HG03064 (cell line): ENCODE data around the gene SCN2B.

ENCODE experiments used
- ATAC-seq: cut with Tn5 transposase; IDR thresholded peaks from one replicate; pipeline ENCODE4 v1.9.1; 2021; ENCODE audit warnings: low read depth; ENCODE audit not compliant: unreplicated experiment

SCN2B gene

DNA sequence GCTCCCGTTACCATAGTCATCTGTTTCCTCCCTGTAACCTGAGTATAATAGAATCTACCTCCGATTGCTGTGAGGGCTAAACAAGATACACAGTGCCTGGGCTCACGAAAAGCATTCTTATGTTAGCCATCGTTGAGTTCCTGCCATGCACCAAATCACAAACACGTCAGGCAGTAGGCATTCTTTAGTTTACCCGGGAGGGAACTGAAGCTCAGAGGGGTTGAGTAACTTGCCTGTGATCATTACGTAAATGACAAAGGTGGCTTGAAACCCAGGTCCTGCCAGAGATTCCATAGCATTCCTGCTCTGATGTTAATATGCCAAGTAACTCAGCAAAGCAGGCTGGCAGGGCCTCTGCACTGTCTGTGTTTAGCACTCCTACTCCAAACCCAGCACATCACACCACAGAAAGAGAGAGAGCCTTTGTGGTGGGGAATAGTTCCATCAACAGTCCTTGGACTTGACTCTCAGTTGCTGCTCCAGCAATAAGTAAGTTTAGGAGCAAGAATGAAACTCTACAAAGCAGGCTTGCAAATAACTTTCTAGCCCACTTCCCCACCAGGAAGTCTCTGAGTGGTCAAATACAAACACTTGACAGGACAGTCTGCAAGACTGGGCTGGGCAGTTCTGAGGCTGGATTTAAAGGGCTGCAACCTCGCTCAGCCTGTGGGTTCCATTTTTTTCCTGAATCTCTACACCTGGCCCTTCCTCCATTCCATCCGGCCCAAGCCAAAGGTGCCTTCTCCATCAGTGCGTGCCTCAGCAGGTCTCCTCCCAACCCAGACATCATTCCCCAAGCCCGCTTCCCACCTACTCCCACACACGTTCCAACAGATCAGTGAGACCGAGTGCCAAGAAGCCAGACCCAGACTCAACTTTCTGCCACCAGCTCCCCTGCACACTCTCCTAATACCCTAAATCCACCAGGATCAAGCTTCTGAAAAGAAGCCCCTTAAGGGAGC lies 1.1 kb downstream of the SCN2B start:
- no peak for ATAC-seq

DNA sequence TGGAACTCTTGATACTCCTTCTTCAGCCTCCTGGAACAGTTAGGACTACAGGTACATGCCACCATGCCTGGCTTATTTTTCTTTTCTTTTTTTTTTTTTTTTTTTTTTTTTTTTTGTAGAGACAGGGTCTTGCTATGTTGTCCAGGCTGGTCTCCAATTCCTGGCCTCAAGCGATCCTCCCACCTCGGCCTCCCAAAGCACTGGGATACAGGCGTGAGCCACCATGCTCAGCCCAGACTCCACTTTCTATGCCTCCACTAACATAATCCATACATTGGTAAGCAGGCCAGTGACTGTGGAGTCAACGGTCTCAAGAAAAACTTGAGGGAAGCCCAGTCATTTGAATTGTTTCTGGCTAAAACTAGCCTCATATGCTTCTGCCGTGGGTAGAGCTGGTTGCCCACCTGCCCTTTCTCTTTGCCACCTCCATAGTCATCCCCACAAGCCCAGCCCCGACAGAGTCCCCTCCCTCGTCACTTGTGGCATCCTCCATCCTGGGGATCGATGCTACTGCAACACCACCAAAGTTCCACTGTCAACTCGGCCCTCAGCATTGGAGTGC lies 2.4 kb downstream of the SCN2B start:
- ATAC-seq, result no peak

DNA sequence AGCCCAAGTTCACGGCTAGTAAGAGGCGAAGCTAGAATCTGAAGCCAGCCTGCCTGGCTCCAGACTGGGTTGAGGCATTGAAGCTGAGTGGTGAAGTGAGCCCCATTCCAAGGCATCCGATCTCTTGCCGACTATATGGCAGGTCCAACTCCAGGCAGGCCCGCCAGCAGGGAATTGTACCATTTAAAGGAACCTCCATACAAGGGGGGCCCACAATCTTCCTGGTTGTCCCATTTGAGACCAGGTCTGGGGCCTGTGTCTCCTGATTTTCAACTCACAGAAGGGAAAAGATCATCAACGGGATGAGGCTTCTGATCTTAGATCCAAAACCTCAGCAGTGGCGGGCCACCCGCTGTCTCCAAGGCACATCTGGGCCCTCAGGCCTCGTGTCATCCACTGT lies 4.1 kb downstream of the SCN2B start:
- no peak for ATAC-seq

DNA sequence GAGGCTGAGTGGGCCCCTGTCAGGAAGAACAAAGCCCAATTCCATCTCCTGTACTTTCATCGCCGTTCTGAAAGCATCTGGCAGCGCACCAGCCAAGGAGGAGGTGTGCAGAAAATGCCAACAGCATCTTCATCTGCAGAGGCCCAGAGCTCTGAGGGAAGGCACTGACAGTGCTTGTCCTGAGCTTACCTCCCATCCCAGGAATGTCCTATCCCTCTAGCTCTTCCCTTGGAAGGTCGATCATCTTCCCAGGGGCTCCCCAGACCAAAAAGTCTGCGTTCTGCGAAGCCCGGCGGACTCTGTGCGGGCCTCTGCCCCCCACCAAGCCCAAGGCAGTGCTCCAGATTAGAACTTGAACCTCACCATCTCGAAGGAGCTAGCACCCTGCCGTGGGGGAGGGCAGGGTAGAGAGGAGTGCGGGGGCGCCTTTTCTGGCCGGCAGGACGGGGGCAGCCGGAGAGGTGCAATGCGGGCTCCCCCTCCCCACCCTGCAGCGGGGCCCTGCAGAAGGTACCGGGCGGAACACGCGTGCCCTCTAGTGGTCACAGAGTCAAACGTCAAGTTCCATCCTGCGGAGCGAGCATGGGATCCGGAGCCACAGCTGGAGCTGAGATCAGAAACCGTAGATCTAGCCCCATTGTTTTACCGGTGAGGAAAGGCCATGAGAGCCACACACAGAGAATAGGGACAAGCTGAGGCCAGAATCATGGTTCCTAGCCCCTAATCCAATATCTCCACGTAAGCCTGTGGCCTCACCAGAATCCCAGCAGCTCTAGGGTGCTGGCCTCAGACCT lies 5.0 kb downstream of the SCN2B start:
- no peak for ATAC-seq

DNA sequence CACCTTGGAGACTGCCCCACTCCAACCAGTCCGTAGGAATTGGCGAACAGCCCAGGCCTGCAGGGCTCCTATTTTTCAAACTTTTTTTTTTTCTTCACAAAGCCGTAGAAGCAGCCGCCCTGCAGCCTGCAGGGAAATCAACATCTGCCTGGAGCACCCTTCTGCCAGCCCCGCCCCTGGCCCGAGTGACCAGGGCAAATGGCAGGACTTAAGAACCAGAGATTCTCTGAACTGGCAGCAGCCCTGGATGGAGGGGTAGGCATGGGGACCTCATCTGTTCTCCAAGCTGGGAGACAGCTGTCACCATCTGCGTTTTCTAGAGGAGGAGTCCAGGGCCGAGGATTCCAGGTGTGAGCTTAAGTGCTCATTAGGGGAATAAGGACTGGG lies 5.6 kb downstream of the SCN2B start:
- ATAC-seq, result no peak

GRCh38 chr11:118170231-118170630 lies 6.2 kb downstream of the SCN2B start:
- ATAC-seq, result no peak

DNA sequence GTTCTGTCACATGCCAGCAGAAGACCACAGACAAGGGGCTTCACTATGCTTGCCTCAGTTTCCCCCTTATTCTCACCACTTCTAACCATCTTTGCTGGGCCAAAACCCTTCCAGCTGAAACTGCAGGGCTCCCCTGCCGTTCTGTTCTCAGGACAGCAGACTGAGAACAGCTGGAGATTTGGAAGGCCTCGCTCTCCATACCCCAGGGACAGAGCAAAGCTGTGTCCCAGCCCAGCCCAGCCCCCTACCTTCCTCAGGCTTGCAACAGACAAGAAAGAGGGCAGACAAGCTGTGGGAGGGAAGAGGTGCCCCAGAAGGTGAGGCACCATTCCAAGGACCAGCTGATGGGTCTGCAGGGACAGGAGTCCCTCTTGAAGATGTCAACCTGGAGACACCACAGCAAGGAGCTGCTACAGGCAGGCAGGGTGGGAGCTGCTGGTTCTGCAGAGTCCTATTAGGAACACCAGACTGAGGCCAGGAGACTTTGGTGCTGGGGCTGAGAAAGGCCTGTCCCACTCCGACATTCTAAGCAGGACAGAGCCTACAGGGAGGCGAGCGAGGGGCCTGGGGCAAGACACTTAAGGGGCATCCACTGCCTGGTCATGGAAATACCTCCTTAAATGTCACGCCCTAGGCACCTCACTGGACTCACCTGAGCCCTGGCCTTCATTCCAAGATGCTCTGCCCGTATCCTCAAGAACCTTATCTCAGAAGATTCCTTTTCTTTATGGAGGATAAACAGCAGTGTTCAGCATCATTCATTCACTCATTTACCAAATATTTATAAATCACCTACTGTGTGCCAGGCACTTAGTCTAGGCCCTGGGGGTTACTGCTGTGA lies 6.9 kb downstream of the SCN2B start:
- no peak for ATAC-seq

DNA sequence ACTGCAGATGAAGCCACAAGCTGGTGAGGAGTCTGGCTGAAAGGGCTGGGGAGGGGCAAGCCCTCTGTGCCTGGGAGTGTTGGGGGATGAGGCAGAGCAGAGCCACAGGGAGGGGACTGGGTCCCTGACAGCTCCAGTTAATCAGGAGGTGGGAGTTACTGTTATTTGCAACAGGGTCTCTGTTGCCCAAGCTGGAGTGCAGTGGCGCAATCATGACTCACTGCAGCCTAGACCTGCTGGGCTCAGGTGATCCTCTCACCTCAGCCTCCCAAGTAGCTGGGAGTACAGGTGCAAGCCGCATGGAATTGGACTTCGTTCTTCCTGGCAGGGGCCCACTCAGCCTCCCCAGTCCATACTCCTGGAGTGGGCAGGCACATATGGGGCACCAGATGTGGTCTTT lies 7.7 kb downstream of the SCN2B start:
- no peak for ATAC-seq

GRCh38 chr11:118168316-118168715 lies 8.1 kb downstream of the SCN2B start:
- no peak for ATAC-seq

GRCh38 chr11:118167906-118168305 lies 8.5 kb downstream of the SCN2B start:
- ATAC-seq, result no peak

GRCh38 chr11:118167253-118167652 lies 9.2 kb downstream of the SCN2B start:
- ATAC-seq, result no peak

DNA sequence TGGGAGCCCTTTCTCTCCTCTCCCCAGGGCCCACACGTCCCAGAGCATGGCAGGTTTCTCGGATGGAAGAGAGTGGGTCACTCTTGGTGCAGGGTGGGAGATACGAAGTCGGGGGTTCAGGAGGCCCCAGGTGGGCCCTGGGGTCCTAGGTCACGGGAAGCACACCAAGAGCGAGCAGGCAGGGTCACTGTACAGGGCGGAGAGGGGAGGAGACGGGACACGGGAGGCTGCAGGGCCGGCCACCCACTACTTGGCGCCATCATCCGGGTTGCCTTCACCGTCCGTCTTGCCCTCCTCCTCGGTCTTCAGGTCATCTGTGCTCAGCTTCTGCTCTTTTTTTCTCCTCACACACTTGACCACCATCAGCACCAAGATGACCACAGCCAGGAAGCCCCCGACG lies 9.8 kb downstream of the SCN2B start:
- no peak for ATAC-seq

DNA sequence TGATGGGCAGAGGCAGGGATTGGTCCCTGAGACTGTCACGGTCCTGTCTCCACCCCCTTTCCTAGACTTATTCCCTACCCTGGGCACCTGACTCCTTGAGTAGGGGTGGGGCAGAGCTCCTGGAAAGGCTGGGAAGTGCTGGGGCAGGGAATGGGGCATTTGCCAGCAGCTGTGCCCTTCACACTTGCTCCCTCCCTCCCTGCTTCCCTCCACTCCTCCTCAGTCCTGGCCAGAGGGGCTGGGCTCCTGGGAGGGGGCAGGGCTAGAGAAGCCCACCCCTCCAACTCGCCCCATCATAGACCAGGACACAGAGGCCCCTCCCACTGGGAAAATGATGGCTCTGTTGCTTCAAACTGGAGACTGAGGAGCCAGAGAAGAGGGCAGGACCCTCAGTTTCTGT lies 11.6 kb downstream of the SCN2B start:
- no peak for ATAC-seq

GRCh38 chr11:118163494-118163893 lies 12.9 kb downstream of the SCN2B start:
- no peak for ATAC-seq

GRCh38 chr11:118162846-118163245 lies 13.6 kb downstream of the SCN2B start:
- ATAC-seq, result no peak

DNA sequence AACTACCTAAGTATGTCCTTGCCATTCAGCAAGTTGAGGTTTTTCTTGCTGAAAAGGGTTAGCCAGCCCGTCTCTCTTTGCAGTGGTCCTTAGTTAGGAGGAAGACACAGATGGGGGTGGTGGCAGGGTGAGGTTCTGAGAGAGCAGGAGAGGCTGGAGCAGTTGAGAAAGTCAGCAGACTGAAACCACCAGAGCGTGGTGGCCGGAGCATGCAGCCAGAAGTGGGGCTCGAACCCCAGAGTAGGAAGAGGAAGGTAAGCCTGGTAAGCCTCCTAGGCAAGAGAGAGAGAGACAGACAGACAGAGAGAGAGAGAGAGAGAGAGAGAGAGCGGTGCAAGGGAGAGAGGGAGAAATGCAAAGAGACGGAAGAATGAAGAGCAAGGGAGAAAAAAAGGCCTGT lies 14.7 kb downstream of the SCN2B start:
- no peak for ATAC-seq

DNA sequence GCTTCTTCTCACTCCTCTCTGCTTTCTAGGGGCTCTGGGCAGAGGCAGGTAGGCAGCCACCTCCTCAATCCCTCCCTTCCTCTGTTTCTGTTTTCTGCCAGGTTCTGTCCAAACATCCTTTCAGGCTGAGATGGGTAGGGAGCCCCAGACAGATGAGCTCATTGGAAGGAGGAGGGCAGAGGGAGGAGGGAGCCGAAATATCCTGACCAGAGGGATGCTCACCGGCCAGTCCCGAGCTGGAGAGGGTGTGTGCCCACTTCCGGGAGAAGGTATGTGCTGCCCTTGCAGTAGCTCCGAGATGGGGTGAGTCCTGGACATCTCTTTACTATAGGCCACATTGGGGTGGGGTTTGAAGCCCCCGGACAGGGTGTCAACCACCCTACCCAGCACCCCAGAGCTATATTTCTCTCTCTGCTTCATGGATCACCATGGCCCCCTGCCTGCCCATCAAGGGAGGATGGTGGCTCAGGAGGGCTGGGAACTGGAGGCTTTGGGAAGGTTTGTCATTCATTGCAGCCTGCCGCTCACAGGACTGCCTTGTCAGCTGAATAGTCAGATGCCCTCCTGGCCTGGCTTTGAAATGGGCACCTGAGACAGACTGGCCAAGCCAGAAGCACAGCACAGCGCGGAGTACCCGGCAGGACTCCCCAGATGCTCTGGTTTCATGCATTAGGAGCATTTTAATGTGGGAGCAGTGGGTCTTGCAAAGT lies 19.1 kb downstream of the SCN2B start:
- no peak for ATAC-seq

DNA sequence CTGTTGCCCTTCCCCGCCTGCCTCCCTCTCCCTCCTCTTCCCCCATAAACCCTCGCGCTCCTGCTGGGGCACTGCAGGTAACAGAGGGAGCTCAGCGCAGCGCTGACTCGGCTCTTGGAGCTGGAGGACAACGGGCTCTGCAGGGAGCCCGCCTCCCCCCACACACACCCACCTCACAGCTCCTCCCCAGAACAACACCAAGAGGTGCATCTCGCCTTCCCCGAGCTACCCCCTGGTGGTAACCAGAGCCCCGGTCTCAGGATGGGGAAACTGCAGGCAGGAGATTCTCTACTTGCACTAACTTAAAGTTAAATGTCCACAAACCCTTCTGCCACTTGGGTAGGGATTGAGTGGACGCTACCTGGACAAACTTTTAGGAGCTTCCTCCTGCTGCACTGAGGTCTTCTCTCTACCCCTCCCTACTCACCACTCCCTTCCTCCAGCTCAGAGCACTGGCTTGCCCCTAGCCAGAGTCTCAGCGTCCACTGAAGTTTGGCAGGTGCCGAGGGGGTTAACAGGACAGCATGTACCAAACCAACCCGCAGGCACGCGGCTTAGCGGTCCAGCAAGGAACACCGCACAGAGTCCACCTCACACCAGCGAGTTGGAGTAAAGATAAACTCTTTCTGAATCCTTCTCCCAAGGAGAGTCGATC lies 19.8 kb downstream of the SCN2B start:
- ATAC-seq, result no peak

DNA sequence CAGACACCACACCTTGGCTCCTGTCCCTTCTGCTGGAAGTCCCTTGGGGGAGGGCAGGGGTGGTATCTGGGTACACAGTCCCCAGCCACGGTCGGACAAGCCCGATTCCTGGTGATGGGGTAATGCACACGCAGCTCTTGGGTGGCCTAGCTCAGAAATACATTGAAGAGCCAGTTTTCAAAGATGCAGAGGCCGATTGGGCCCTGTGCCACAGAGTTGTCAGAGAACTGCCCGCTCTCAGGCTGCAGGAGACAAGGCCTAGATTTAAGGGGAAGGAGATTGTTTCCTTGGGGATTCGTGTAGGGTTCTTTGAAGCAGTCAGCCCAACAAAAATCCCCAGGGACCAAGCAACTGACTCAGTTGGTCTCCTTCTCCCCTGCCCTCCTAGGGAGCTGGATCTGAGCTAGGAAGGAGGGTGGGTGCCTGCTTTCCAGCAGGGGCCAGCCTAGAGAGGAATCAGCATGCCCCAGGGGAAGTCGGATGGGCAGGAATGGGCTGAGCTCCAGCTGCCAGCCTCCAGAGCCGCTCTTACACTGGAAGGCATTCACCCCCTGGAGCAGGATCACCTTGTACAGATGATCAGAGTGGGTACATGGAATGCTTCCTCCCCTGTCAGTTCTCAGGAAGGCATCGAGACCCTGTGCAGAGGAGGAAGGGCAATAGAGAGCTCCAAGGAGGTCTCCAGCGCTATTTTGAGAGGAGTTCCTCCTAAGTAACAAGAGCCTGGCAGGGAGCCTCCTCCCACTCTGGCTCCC lies 20.5 kb downstream of the SCN2B start:
- ATAC-seq, result no peak
